ENCODE results near the gene DNAJC5.

DNAJC5 gene

GRCh38 chr20:63945921-63946920, 51.3 kb downstream of the DNAJC5 start:
- no peak for ATAC-seq
- TF ChIP-seq CSRNP3 (CRISPR knock-in tag; IDR thresholded peaks at IDR 0.05) (no peak), ZFP3 (CRISPR knock-in tag; IDR thresholded peaks at IDR 0.05) (no peak), POU6F1 (CRISPR knock-in tag; IDR thresholded peaks at IDR 0.05; ENCODE audit: borderline replicate concordance, low read depth) (no peak), ZNF565 (CRISPR knock-in tag; conservative IDR thresholded peaks at IDR 0.05; ENCODE audit: low read depth) (no peak), OSR1 (CRISPR knock-in tag; IDR thresholded peaks at IDR 0.05) (no peak), TOX (CRISPR knock-in tag; IDR thresholded peaks at IDR 0.05; ENCODE audit: borderline replicate concordance) (no peak), BACH2 (CRISPR knock-in tag; IDR thresholded peaks at IDR 0.05; ENCODE audit: borderline replicate concordance) (no peak), GLIS3 (CRISPR knock-in tag; IDR thresholded peaks at IDR 0.05) (no peak), ISL1 (CRISPR knock-in tag; IDR thresholded peaks at IDR 0.05) (no peak), TCF4 (CRISPR knock-in tag; IDR thresholded peaks at IDR 0.05; ENCODE audit: borderline replicate concordance) (no peak), SNAI2 (CRISPR knock-in tag; IDR thresholded peaks at IDR 0.05) (no peak), ZC3H10 (CRISPR knock-in tag; IDR thresholded peaks at IDR 0.05) (no peak)

GRCh38 chr20:63946986-63947637, 52.2 kb downstream of the DNAJC5 start:
- TF ChIP-seq CREB5 (CRISPR knock-in tag; IDR thresholded peaks at IDR 0.05; ENCODE audit: low read depth) (no peak), PATZ1 (CRISPR knock-in tag; IDR thresholded peaks at IDR 0.05; ENCODE audit: borderline replicate concordance) (no peak), ARNTL (CRISPR knock-in tag; IDR thresholded peaks at IDR 0.05; ENCODE audit: borderline replicate concordance, low read depth) (no peak), PPARA (CRISPR knock-in tag; IDR thresholded peaks at IDR 0.05; ENCODE audit: borderline replicate concordance) (no peak), ZNF70 (CRISPR knock-in tag; IDR thresholded peaks at IDR 0.05) (no peak), BACH2 (CRISPR knock-in tag; IDR thresholded peaks at IDR 0.05; ENCODE audit: borderline replicate concordance) (no peak), CSDC2 (CRISPR knock-in tag; IDR thresholded peaks at IDR 0.05) (no peak), SNAI2 (CRISPR knock-in tag; IDR thresholded peaks at IDR 0.05) (no peak), POU6F1 (CRISPR knock-in tag; IDR thresholded peaks at IDR 0.05; ENCODE audit: borderline replicate concordance, low read depth) (no peak), TSHZ2 (CRISPR knock-in tag; IDR thresholded peaks at IDR 0.05) (no peak), ZFP30 (CRISPR knock-in tag; IDR thresholded peaks at IDR 0.05) (no peak), CSRNP3 (CRISPR knock-in tag; IDR thresholded peaks at IDR 0.05) (no peak)
- ATAC-seq: no peak

Measured in SK-N-SH treated with all-trans-retinoic acid at 6 μM for 48 hours (cell line).